HEK293 (cell line): Measurements from ENCODE around the gene RPS25.

ENCODE experiments used
- CTCF ChIA-PET: fragments of 350-600 bp; formaldehyde crosslinking; extraction: SDS; loops from one replicate; lab custom pipeline; 2021; ENCODE audit warnings: antibody characterized with exemption; lab: Yijun Ruan, JAX
- POLR2A ChIA-PET: fragments of 300-600 bp; formaldehyde crosslinking; extraction: SDS; loops from one replicate; lab custom pipeline; 2020; ENCODE audit warnings: antibody characterized with exemption, inconsistent platforms; lab: Yijun Ruan, JAX
- H3K27ac ChIP-seq: fragments of 200-500 bp; sonication (Bioruptor generic); 2 replicates; pipeline ENCODE4 v1.5.1; 2014; ENCODE audit warnings: low read depth, low read length, control low read depth, inconsistent platforms; ENCODE audit errors: extremely low read depth
- H3K36me3 ChIP-seq, 2 experiments: fragments of 200-500 bp in 1 of 2; sonication (Bioruptor generic) in 1 of 2; 1 replicate in 1 of 2; 2 replicates in 1 of 2; pipeline ENCODE4 v1.5.1; 2014 to 2017; ENCODE audit warnings: inconsistent platforms in 2 of 2, low read length in 2 of 2; ENCODE audit not compliant: control insufficient read depth in 2 of 2, insufficient read depth in 1 of 2
- H3K4me1 ChIP-seq: fragments of 200-500 bp; sonication (Bioruptor generic); 2 replicates; pipeline ENCODE4 v1.5.1; 2014; ENCODE audit warnings: mild to moderate bottlenecking, low read length, inconsistent platforms; ENCODE audit not compliant: control insufficient read depth, insufficient read depth
- H3K4me3 ChIP-seq: 2 replicates; pipeline ENCODE4 v1.5.1; 2011; ENCODE audit warnings: low read depth, mild to moderate bottlenecking, control low read depth, low read length, moderate library complexity
- H3K9me3 ChIP-seq: fragments of 200-500 bp; sonication (Bioruptor generic); 2 replicates; pipeline ENCODE4 v1.5.1; 2014; ENCODE audit warnings: low read depth, low read length, inconsistent platforms; ENCODE audit not compliant: control insufficient read depth, insufficient read depth
- EGR2 ChIP-seq: fragments of 450-650 bp; formaldehyde crosslinking; IDR thresholded peaks from 2 replicates; pipeline ENCODE4 v1.5.1; 2016; ENCODE audit warnings: low read depth, missing biosample characterization, missing genetic modification characterization
- GLIS2 ChIP-seq: fragments of 450-650 bp; formaldehyde crosslinking; IDR thresholded peaks from 2 replicates; pipeline ENCODE4 v1.5.1; 2016; ENCODE audit warnings: missing biosample characterization, missing genetic modification characterization
- REPIN1 ChIP-seq: fragments of 450-650 bp; formaldehyde crosslinking; IDR thresholded peaks from 2 replicates; pipeline ENCODE4 v1.5.1; 2017; ENCODE audit warnings: missing biosample characterization, missing genetic modification characterization, low read depth
- SP3 ChIP-seq: fragments of 450-650 bp; formaldehyde crosslinking; IDR thresholded peaks from 2 replicates; pipeline ENCODE4 v1.5.1; 2016; ENCODE audit warnings: missing biosample characterization, missing genetic modification characterization
- ZBTB48 ChIP-seq: fragments of 450-650 bp; formaldehyde crosslinking; IDR thresholded peaks from 2 replicates; pipeline ENCODE4 v1.5.1; 2016; ENCODE audit warnings: missing biosample characterization, missing genetic modification characterization
- ZNF132 ChIP-seq: fragments of 450-650 bp; formaldehyde crosslinking; IDR thresholded peaks from 2 replicates; pipeline ENCODE4 v1.5.1; 2017; ENCODE audit warnings: missing biosample characterization, missing genetic modification characterization, borderline replicate concordance
- ZNF155 ChIP-seq: fragments of 450-650 bp; formaldehyde crosslinking; IDR thresholded peaks from 2 replicates; pipeline ENCODE4 v1.5.1; 2016; ENCODE audit warnings: missing biosample characterization, missing genetic modification characterization
- ZNF2 ChIP-seq: fragments of 450-650 bp; formaldehyde crosslinking; IDR thresholded peaks from 2 replicates; pipeline ENCODE4 v1.5.1; 2016; ENCODE audit warnings: missing biosample characterization, missing genetic modification characterization
- ZNF214 ChIP-seq: fragments of 450-650 bp; formaldehyde crosslinking; IDR thresholded peaks from 2 replicates; pipeline ENCODE4 v1.5.1; 2017; ENCODE audit warnings: missing biosample characterization, mild to moderate bottlenecking, missing genetic modification characterization, borderline replicate concordance
- ZNF311 ChIP-seq: fragments of 450-650 bp; formaldehyde crosslinking; IDR thresholded peaks from 2 replicates; pipeline ENCODE4 v1.5.1; 2017; ENCODE audit warnings: missing biosample characterization, missing genetic modification characterization, borderline replicate concordance
- ZNF366 ChIP-seq: fragments of 450-650 bp; formaldehyde crosslinking; conservative IDR thresholded peaks from 2 replicates; pipeline ENCODE4 v1.5.1; 2016; ENCODE audit warnings: missing biosample characterization, missing genetic modification characterization
- ZNF37A ChIP-seq: fragments of 450-650 bp; IDR thresholded peaks from 2 replicates; pipeline ENCODE4 v1.5.1; 2018; ENCODE audit warnings: missing biosample characterization, missing genetic modification characterization
- ZNF391 ChIP-seq: fragments of 450-650 bp; formaldehyde crosslinking; IDR thresholded peaks from 2 replicates; pipeline ENCODE4 v1.5.1; 2016; ENCODE audit warnings: low read depth, missing biosample characterization, missing genetic modification characterization, borderline replicate concordance
- ZNF423 ChIP-seq: fragments of 450-650 bp; formaldehyde crosslinking; IDR thresholded peaks from 2 replicates; pipeline ENCODE4 v1.5.1; 2016; ENCODE audit warnings: missing biosample characterization, missing genetic modification characterization
- ZNF48 ChIP-seq: fragments of 450-650 bp; formaldehyde crosslinking; IDR thresholded peaks from 2 replicates; pipeline ENCODE4 v1.5.1; 2016; ENCODE audit warnings: missing biosample characterization, missing genetic modification characterization
- ZNF548 ChIP-seq: fragments of 450-650 bp; formaldehyde crosslinking; IDR thresholded peaks from 2 replicates; pipeline ENCODE4 v1.5.1; 2016; ENCODE audit warnings: missing biosample characterization, missing genetic modification characterization
- ZNF561 ChIP-seq: fragments of 450-650 bp; IDR thresholded peaks from 2 replicates; pipeline ENCODE4 v1.5.1; 2018; ENCODE audit warnings: missing biosample characterization, missing genetic modification characterization, borderline replicate concordance
- ZNF596 ChIP-seq: fragments of 450-650 bp; IDR thresholded peaks from 2 replicates; pipeline ENCODE4 v1.5.0; 2018; ENCODE audit warnings: missing biosample characterization, mild to moderate bottlenecking, missing genetic modification characterization, moderate library complexity
- ZNF664 ChIP-seq: fragments of 450-650 bp; formaldehyde crosslinking; IDR thresholded peaks from 2 replicates; pipeline ENCODE4 v1.5.1; 2016; ENCODE audit warnings: missing biosample characterization, missing genetic modification characterization
- ZNF677 ChIP-seq: fragments of 450-650 bp; IDR thresholded peaks from 2 replicates; pipeline ENCODE4 v1.5.0; 2018; ENCODE audit warnings: missing biosample characterization, mild to moderate bottlenecking, missing genetic modification characterization, moderate library complexity
- ZNF830 ChIP-seq: fragments of 450-650 bp; IDR thresholded peaks from 2 replicates; pipeline ENCODE4 v1.5.0; 2018; ENCODE audit warnings: missing biosample characterization, missing genetic modification characterization, low read depth, mild to moderate bottlenecking, moderate library complexity
- ZSCAN30 ChIP-seq: fragments of 450-650 bp; IDR thresholded peaks from 2 replicates; pipeline ENCODE4 v1.5.1; 2018; ENCODE audit warnings: missing biosample characterization, mild to moderate bottlenecking, missing genetic modification characterization, moderate library complexity
- TF ChIP-seq, protein P1 (sequence below): fragments of 450-650 bp; IDR thresholded peaks from 2 replicates; pipeline ENCODE4 v1.5.1; 2018; ENCODE audit warnings: missing biosample characterization, mild to moderate bottlenecking, missing genetic modification characterization
- TF ChIP-seq, protein P2 (sequence below): fragments of 450-650 bp; formaldehyde crosslinking; IDR thresholded peaks from 2 replicates; pipeline ENCODE4 v1.5.1; 2016; ENCODE audit warnings: missing biosample characterization, missing genetic modification characterization, borderline replicate concordance
- TF ChIP-seq, protein P3 (sequence below): fragments of 450-650 bp; formaldehyde crosslinking; IDR thresholded peaks from 2 replicates; pipeline ENCODE4 v1.5.1; 2016; ENCODE audit warnings: missing biosample characterization, missing genetic modification characterization
- TF ChIP-seq, protein P4 (sequence below): fragments of 450-650 bp; formaldehyde crosslinking; IDR thresholded peaks from 2 replicates; pipeline ENCODE4 v1.5.1; 2016; ENCODE audit warnings: missing biosample characterization, missing genetic modification characterization
- TF ChIP-seq, protein P5 (sequence below): fragments of 450-650 bp; formaldehyde crosslinking; IDR thresholded peaks from 2 replicates; pipeline ENCODE4 v1.5.1; 2016; ENCODE audit warnings: missing biosample characterization, missing genetic modification characterization
- TF ChIP-seq, protein P6 (sequence below): fragments of 450-650 bp; formaldehyde crosslinking; IDR thresholded peaks from 2 replicates; pipeline ENCODE4 v1.5.1; 2016; ENCODE audit warnings: missing biosample characterization, missing genetic modification characterization

The RPS25 gene

GRCh38 chr11:119018074-119018938, at the start of gene RPS25, which contains the start of gene TRAPPC4:
TSS of gene RPS25 (minus strand) at chr11:119018343. CDS start at chr11:119018284, 59 bp downstream.
TSS of gene TRAPPC4 (plus strand) at chr11:119018766. CDS start at chr11:119018796, 30 bp downstream.
- no peaks in the 10 kb centered on the region for H3K9me3 ChIP-seq
- ChIA-PET CTCF (interaction anchor here (0.6 to 1.7 kb wide), 8 partner anchors 9 to 305 kb away, joined by 3 to 8 read pairs (median 4); partner anchors contain the start of genes CENATAC, DPAGT1 and SLC37A4), POLR2A (interaction anchor here (0.6 to 2.9 kb wide), 11 partner anchors 10 to 226 kb away, joined by 3 to 13 read pairs (median 5); partner anchors contain the start of genes CENATAC, DPAGT1, HMBS and HYOU1)
- peak within 1 kb of the TSS; percentile 79 for H3K27ac ChIP-seq
- peak within 1 kb of the TSS; percentile 63 for H3K4me3 ChIP-seq
- H3K36me3 ChIP-seq = peaks cover 12 to 67% of the 10 kb centered on the region in 2 experiments; a peak in 2 of 3 replicates
- H3K4me1 ChIP-seq = no peaks in the 10 kb centered on the region
- peak; percentile 55; the same call in 1 of the 2 replicates for TF ChIP-seq ZNF548 (tag by site-specific recombination)
- TF ChIP-seq ZNF664 (tag by site-specific recombination) = no peak
- no peak for TF ChIP-seq ZSCAN30
- no peak for TF ChIP-seq ZNF155 (tag by site-specific recombination)
- TF ChIP-seq ZNF830 = no peak
- TF ChIP-seq ZNF561 = 0 out of 2 replicates have a peak, but pooled peaks have one; percentile 60
- no peak for TF ChIP-seq ZNF214 (tag by site-specific recombination)
- TF ChIP-seq ZBTB48 (tag by site-specific recombination) = no peak
- TF ChIP-seq, protein P1, sequence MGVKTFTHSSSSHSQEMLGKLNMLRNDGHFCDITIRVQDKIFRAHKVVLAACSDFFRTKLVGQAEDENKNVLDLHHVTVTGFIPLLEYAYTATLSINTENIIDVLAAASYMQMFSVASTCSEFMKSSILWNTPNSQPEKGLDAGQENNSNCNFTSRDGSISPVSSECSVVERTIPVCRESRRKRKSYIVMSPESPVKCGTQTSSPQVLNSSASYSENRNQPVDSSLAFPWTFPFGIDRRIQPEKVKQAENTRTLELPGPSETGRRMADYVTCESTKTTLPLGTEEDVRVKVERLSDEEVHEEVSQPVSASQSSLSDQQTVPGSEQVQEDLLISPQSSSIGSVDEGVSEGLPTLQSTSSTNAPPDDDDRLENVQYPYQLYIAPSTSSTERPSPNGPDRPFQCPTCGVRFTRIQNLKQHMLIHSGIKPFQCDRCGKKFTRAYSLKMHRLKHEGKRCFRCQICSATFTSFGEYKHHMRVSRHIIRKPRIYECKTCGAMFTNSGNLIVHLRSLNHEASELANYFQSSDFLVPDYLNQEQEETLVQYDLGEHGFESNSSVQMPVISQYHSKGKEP (tag by site-specific recombination) = no peak
- no peak for TF ChIP-seq ZNF132 (tag by site-specific recombination)
- TF ChIP-seq, protein P2, sequence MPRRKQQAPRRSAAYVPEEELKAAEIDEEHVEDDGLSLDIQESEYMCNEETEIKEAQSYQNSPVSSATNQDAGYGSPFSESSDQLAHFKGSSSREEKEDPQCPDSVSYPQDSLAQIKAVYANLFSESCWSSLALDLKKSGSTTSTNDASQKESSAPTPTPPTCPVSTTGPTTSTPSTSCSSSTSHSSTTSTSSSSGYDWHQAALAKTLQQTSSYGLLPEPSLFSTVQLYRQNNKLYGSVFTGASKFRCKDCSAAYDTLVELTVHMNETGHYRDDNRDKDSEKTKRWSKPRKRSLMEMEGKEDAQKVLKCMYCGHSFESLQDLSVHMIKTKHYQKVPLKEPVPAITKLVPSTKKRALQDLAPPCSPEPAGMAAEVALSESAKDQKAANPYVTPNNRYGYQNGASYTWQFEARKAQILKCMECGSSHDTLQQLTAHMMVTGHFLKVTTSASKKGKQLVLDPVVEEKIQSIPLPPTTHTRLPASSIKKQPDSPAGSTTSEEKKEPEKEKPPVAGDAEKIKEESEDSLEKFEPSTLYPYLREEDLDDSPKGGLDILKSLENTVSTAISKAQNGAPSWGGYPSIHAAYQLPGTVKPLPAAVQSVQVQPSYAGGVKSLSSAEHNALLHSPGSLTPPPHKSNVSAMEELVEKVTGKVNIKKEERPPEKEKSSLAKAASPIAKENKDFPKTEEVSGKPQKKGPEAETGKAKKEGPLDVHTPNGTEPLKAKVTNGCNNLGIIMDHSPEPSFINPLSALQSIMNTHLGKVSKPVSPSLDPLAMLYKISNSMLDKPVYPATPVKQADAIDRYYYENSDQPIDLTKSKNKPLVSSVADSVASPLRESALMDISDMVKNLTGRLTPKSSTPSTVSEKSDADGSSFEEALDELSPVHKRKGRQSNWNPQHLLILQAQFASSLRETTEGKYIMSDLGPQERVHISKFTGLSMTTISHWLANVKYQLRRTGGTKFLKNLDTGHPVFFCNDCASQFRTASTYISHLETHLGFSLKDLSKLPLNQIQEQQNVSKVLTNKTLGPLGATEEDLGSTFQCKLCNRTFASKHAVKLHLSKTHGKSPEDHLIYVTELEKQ (tag by site-specific recombination) = no peak
- TF ChIP-seq GLIS2 (tag by site-specific recombination) = peak; percentile 56
- TF ChIP-seq, protein P3, sequence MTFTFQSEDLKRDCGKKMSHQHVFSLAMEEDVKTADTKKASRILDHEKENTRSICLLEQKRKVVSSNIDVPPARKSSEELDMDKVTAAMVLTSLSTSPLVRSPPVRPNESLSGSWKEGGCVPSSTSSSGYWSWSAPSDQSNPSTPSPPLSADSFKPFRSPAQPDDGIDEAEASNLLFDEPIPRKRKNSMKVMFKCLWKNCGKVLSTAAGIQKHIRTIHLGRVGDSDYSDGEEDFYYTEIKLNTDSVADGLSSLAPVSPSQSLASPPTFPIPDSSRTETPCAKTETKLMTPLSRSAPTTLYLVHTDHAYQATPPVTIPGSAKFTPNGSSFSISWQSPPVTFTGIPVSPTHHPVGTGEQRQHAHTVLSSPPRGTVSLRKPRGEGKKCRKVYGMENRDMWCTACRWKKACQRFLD (tag by site-specific recombination) = no peak
- TF ChIP-seq ZNF677 (tag by site-specific recombination) = no peak
- peak; percentile 88 for TF ChIP-seq SP3 (tag by site-specific recombination)
- no peak for TF ChIP-seq ZNF391
- no peak for TF ChIP-seq REPIN1 (tag by site-specific recombination)
- no peak for TF ChIP-seq ZNF48 (tag by site-specific recombination)
- TF ChIP-seq ZNF366 (tag by site-specific recombination) = no peak
- TF ChIP-seq ZNF423 = no peak
- peak; percentile 48; the same call in 1 of the 2 replicates for TF ChIP-seq EGR2 (tag by site-specific recombination)
- TF ChIP-seq ZNF37A (tag by site-specific recombination) = no peak
- TF ChIP-seq, protein P4, sequence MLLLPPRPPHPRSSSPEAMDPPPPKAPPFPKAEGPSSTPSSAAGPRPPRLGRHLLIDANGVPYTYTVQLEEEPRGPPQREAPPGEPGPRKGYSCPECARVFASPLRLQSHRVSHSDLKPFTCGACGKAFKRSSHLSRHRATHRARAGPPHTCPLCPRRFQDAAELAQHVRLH = peak; percentile 99
- TF ChIP-seq, protein P5, sequence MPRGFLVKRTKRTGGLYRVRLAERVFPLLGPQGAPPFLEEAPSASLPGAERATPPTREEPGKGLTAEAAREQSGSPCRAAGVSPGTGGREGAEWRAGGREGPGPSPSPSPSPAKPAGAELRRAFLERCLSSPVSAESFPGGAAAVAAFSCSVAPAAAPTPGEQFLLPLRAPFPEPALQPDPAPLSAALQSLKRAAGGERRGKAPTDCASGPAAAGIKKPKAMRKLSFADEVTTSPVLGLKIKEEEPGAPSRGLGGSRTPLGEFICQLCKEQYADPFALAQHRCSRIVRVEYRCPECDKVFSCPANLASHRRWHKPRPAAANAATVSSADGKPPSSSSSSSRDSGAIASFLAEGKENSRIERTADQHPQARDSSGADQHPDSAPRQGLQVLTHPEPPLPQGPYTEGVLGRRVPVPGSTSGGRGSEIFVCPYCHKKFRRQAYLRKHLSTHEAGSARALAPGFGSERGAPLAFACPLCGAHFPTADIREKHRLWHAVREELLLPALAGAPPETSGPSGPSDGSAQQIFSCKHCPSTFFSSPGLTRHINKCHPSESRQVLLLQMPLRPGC (tag by site-specific recombination) = no peak
- TF ChIP-seq, protein P6, sequence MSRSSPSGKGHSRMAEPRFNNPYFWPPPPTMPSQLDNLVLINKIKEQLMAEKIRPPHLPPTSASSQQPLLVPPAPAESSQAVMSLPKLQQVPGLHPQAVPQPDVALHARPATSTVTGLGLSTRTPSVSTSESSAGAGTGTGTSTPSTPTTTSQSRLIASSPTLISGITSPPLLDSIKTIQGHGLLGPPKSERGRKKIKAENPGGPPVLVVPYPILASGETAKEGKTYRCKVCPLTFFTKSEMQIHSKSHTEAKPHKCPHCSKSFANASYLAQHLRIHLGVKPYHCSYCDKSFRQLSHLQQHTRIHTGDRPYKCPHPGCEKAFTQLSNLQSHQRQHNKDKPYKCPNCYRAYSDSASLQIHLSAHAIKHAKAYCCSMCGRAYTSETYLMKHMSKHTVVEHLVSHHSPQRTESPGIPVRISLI (tag by site-specific recombination) = no peak
- TF ChIP-seq ZNF2 (tag by site-specific recombination) = no peak
- TF ChIP-seq ZNF596 (tag by site-specific recombination) = no peak
- no peak for TF ChIP-seq ZNF311
